HG03066 (cell line): ENCODE results near the gene BCAS3.
"Not testable (repeated sequence)": the region's sequence is repeated elsewhere in the genome, so short reads cannot be mapped to it uniquely, and the experiment has no call there.

Experiments
- ATAC-seq: cut with Tn5 transposase; IDR thresholded peaks from one replicate; pipeline ENCODE4 v1.9.1; 2021; ENCODE audit warnings: low read depth; ENCODE audit not compliant: unreplicated experiment

The BCAS3 gene

DNA sequence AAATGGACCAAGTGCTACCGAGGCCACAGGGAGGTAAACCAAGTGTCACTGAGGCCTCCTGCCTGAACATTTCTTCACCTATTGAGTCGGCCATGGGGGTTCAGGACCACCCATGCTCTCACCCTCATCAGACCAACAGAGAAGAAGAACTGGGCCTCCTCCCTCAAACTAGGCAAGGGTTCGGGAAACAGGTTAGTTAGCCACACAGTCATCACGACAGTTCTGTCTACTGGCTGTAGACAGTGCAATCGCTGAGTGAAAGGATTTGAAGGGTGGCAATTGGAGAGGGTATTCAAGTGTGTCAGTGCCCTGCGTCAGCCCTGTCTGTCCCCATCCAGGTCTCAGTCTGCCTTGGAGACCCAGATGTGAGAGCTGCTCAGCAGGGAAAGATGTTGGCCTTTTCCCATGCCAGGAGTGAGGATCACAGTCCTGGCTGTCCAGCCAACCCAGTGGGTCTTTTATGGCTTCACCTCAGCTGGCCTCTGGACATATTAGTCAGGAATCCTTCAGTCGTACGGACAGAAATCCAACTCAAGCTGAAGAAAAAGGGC is 741.9 kb downstream of the BCAS3 start:
- ATAC-seq: no peak

GRCh38 chr17:61420052-61420451 is 742.4 kb downstream of the BCAS3 start:
- no peak for ATAC-seq

DNA sequence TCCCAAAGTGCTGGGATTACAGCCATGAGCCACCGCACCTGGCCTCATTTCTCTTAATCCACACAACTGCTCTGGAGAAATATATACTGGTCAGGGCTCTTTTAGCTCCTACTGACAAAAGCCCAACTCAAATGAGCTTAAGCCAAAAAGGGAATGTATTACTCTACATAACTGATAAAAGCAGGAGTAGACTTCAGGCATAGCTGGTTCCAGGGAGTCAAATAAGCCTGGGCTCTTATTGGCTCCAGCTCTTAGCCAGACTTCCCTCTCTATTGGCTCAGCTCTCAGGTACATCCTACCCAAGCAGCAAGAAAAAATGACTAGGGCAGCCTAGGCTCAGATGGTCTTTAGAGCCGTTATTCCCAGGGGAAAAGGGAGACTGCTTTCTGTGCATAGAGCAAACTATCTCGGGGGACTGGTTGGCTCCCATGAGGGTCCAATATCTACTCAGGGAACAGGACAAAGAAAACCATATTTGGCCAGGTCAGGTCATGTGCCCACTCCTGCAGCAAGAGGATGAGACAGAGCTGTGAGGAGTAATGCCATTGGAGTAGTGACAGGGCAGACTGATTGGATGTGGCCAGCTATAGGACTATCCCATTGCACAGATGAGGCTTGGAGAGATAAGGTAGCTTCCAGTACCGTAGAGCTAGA is 743.2 kb downstream of the BCAS3 start:
- no peak for ATAC-seq

GRCh38 chr17:61421460-61421859 is 743.8 kb downstream of the BCAS3 start:
- no peak for ATAC-seq

DNA sequence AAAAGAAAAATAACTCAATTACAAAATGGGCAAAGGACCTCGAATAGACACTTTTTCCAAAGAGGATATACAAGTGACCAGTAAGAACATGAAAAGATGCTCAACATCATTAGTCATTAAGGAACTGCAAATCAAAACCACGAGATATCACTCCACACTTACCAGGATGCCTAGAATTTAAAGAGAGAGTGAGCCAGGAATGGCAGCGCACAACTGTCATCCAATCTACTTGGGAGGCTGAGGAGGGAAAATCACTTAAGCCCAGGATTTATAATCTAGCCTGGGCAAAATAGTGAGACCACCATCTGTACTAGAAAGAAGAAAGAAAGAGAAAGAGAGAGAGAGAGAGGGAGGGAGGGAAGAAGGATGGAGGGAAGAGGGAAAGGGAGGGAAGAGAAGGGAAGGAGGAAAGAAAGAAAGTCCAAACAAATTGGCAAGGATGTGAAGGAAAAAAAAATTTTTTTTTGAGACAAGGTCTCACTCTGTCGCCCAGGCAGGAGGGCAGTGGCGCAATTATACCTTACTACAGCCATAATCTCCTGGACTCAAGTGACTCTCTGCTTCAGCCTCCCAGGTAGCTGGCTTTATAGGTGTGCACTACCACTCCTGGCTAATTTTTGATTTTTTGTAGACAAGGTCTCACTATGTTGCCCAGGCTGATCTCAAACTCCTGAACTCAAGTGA is 744.6 kb downstream of the BCAS3 start:
- ATAC-seq: no peak

DNA sequence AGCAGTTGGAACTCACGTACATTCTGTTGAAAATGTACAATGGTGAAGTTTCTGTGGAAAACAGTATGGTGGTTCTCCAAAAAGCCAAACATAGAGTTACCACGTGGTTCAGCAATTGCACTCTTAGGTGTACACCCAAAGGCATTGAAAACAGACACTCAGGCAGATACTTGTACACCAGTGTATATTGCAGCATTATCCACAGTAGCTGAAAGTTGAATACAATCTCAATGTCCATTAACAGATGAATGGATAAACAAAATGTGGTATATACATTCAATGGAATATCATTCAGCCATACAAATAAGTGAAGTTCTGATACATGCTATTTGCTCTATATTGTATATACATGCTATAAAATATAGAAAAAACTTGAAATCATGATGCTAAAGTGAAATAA is 745.2 kb downstream of the BCAS3 start:
- no peak for ATAC-seq

- ATAC-seq: no peak
Measured at GRCh38 chr17:61423967-61424649, 746.5 kb downstream of the BCAS3 start.

DNA sequence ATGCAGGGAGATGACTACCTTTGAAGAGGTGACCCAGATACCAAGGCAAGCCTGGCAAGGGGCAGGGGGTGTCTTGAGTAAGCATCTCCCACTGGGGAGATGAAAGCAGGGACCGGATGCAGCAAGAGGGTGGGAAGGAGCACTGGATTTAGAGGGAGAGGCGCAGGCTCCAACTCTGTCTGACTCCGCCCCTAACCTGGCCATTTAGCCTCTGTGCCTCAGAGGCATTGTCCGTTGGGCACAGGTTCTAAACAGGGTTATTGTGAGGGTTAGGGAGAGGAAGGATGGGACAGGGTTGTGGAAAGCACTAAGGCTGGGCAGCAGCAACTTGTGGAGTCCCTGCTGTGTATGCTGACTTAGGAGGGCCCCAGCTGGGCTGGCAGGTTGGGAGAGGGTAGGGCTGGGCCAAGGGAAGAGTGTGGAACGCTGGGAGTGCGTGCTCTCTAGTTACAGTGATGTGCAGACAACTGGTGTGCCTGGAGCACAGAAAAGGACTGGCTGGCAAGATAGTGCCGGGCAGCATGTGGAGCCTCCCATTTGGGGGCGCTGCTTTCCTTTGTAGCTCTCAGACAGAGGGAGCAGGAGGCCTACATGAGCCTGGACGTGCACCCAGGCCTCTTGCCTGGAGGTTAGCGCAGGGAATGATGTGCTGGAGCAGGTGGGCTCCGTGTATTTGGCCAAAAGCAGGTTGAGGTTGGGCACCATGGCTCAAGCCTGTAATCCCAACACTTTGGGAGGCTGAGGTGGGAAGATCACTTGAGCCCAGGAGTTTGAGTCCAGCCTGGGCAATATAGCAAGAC is 748.2 kb downstream of the BCAS3 start:
- no peak for ATAC-seq

DNA sequence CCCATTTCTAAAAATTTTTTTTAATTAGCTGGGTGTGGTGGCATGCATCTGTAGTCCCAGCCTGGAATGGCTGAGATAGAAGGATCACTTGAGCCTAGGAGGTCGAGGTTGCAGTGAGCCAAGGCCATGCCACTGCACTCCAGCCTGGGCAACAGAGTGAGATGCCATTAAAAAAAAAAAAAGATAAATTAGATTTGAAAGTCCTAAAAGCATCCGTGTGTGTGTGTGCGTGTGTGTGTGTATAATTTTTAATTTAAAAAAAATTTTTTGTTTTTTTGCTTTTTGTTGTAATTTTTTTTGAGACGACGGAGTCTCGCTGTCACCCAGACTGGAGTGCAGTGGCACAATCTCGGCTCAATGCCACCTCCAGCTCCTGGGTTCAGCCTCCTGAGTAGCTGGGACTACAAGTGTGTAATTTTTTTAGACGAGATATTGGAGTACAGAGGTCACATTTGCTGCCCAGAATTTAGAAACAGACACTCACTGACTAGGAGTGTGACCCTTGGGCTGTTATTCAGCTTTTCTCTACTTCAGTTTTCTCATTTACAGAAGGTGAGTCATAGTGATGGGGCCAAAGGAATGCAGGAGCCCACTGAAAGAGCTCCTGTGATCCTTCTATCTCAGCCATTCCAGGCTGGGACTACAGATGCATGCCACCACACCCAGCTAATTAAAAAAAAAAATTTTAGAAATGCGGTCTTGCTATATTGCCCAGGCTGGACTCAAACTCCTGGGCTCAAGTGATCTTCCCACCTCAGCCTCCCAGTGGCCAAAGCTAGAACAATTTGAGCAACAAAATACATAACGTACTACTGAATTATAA is 749.0 kb downstream of the BCAS3 start:
- no peak for ATAC-seq

GRCh38 chr17:61427567-61427966 is 749.9 kb downstream of the BCAS3 start:
- ATAC-seq: no peak

DNA sequence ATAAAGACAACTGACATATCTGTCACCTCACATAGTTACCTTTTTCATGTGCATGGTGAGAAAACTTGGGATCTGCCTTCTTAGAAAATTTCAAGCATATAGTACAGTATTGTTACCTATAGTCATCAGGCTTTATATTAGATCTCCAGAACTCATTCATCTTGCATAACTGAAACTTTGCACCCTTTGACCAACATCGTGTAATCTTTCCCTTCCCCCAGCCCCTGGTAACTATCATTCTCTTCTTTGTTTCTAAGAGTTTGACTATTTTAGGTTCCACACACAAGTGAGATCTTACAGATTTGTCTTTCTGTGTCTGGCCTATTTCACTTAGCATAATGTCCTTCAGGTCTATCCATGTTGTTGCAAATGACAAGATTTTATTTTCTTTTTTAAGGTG is 751.6 kb downstream of the BCAS3 start:
- ATAC-seq: no peak

GRCh38 chr17:61429831-61430230 is 752.2 kb downstream of the BCAS3 start:
- not testable (repeated sequence) for ATAC-seq

GRCh38 chr17:61431594-61432311 is 754.1 kb downstream of the BCAS3 start:
- ATAC-seq: no peak

DNA sequence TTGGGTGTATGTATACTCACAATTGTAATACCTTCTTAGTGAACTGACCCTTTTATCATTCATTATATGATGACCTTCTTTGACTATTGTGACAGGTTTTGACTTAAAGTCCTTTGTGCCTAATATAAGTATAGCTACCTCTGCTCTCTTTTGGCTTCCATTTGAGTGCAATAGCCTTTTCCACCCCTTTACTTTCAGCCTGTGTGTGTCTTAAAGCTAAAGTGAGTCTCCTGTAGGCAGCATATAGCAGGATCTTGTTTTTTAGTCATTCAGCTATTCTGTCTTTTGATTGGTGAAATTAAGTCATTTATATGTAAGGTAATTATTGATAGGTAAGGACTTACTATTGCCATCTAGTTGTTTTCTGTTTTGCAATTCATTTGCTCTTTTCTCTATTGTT is 758.6 kb downstream of the BCAS3 start:
- ATAC-seq: no peak

GRCh38 chr17:61436995-61437704 is 759.5 kb downstream of the BCAS3 start:
- no peak for ATAC-seq

DNA sequence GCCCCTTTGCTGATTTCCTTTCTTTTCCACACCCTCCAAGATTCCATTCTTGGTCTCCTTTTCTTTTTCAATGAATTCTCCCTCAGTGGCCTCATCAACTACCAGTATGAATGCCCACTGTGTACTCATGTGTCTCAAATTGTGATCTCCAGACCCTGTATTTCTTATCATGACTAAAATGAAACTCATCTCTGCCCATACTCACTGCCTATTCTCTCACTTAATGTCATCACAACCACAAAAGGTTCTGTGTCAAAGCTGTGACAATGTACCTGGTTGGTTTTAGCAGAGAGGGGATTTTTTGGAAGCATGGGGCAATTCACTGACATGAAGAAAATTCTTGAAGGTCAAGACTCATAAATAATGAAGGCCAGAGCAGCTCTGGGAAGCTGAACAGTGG is 763.0 kb downstream of the BCAS3 start:
- no peak for ATAC-seq

DNA sequence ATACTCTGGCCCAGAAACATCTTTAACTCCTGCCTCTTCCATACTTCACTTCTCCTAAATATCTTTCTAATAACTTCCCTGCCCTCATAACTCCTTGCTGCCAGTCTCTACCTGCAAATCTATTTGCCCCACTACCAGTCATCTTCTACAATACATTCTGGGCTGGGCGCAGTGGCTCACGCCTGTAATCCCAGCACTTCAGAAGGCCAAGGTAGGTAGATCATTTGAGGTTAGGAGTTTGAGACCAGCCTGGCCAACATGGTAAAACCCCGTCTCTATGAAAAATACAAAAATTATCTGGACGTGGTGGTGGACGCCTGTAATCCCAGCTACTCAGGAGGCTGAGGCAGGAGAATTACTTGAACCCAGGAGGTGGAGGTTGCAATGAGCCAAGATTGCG is 763.9 kb downstream of the BCAS3 start:
- ATAC-seq: not testable (repeated sequence)

DNA sequence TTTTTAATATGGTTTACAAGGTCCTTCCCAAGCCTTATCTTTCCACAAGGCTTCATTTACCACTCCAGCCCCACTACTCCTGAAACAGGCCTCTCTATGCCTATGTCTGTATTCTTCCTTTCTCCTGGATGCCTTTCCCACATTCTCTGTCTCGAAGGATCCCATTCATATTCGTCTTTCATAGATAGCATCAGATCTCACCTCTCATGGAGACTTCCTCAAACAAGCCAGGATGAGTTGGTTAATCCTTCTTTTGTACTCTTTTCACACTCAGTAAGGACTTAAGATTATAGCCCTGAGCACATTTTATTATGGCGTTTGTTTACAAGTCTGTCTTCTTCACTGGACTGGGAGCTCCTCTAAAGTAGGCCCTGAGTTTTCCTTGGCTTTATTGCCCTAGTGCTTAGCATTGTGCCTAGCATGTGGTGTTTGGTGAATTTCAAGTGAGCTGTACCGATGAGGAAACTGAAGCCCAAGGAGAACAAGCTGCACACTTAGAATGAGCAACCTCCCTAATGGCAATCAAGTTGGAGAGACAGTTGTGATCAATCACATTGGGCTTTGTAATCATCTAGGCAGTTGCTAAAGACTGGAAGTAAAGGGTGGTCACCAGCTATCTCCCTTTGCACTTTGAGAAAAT is 764.6 kb downstream of the BCAS3 start:
- no peak for ATAC-seq
